GM19239 (cell line): ENCODE results near the gene ADGRG3.

Source experiments
- DNase-seq: peaks from one replicate; pipeline ENCODE4 v3.0.0; 2011; ENCODE audit warnings: low spot score; ENCODE audit not compliant: insufficient read length
- FAIRE-seq: peaks from 2 replicates; lab custom pipeline; 2011; peaks lifted over from hg19 to GRCh38; lab: Jason Lieb, UNC

The ADGRG3 gene

DNA sequence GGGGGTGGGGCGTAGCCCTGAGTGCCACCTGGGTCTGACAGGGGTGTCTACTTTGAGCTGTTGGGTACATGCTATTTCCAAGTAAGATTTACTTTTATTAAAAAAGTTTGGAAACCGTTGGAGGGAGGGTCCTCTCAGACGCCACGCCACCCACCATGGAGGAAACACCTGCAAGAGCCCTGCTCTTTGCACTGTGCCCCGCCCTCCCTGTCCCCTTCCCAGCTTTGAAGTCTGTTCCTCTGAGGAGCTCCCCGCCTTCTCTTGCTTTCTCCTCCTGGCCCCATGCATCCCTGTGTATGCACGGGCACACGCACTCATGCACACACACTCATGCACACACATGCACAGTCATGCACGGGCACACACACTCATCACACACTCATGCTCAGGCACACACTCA, 24.2 kb upstream of the ADGRG3 start:
- no peak for DNase-seq
- no peak for FAIRE-seq

DNA sequence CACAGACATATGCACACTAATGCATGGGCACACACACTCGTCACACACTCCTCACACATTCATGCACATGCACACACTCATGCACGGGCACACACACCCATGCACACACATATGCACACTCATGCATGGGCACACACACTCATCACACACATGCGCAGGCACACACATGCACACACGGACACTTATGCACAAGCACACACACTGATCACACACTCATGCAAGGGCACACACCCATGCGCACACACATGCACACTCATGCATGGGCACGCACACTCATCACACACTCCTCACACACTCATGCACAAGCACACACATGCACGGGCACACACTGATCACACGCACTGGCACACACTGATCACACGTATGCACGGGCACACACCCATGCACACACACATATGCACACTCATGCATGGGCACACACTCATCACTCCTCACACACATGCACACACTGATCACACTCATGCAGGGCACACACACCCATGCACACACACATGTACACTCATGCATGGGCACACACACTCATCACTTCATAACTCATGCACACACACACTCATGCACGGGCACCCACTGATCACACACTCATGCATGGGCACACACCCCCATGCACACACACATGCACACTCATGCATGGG, 23.6 kb upstream of the ADGRG3 start:
- DNase-seq (no peak), FAIRE-seq (no peak)

DNA sequence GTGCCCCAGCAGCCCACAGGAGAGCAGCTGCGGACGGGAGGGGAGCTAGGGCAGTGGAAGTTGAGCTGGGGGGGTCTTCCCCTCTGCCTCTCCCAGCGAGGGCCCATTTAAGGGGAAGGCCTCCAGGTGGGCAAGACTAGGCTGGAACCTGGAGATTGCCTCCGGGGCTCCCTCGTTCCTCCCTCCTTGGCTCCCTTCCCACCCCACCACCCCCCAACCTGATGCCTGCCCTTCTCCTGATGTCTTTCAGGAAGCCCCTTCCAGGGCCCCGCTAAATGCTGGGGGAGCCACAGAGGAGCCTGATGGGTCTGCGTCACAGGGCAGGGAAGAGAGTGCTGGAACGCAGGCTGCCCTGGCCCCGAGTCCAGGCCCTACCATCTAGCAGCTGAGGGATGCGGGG, 22.9 kb upstream of the ADGRG3 start:
- FAIRE-seq, result no peak
- no peak for DNase-seq

DNA sequence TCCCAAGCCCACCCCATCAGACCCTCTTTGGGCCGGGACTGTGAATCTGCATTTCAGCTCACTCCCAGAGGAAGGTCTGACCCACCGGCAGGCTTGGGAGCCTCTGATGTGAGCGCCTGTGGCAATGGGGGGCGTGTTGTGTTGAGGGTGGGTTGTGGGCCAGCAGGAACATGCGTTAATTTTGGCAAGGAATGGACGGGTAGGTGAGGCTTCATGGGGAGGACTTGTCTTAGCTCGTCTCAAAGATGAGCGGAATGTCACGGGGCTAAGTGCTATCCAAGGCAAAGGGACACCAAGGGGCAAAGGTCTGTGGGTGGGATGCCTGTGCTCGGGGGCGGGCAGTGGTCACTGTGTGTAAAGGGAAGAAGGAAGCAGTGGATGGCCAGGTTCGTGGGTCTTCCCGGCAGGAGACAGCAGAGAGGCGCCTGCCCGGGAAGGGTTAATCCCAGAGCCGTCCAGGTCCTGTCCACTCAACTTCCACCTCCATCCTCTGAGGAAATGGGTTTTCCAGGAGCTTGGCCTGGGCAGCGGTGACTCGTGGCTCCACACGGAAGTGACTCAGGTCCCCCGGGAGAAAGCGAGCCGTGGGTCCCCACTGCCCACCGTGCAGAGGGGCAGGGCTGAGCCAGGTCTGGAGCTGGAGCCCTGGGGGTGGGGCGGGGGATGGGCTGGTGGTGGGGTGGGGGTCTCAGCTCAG, 22.3 kb upstream of the ADGRG3 start:
- DNase-seq (no peak), FAIRE-seq (no peak)

DNA sequence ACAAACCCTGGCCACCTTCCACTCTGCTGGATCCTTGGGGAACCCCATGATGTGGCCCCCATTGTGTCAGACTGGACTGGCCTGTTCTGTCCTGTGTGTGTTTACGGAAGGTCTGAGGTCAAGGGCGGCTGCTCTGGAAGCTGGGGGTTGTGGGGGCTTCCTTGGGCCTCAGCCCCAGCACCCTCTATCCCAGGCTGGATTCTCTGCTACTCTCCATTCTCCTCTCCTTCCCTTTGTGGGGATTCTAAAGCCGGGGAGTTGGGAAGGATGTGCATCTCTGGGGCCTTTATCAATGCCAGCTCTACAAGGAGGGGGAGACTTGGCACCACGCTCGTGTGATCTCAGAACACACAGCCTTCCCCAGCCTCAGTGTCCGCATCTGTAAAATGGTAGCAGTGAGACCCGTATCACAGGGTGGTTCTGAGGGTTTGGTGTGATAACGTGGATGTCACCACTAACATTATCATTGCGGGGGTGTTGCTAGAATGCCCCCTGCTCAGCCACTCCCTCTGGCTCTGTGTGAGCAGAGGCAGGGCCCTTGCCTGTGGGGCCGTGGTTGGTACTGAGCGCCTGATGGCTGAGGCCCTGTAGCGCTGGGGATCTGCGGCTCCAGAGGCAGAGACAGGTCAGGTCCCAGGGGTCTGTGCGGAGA, 21.6 kb upstream of the ADGRG3 start:
- FAIRE-seq (no peak), DNase-seq (no peak)

DNA sequence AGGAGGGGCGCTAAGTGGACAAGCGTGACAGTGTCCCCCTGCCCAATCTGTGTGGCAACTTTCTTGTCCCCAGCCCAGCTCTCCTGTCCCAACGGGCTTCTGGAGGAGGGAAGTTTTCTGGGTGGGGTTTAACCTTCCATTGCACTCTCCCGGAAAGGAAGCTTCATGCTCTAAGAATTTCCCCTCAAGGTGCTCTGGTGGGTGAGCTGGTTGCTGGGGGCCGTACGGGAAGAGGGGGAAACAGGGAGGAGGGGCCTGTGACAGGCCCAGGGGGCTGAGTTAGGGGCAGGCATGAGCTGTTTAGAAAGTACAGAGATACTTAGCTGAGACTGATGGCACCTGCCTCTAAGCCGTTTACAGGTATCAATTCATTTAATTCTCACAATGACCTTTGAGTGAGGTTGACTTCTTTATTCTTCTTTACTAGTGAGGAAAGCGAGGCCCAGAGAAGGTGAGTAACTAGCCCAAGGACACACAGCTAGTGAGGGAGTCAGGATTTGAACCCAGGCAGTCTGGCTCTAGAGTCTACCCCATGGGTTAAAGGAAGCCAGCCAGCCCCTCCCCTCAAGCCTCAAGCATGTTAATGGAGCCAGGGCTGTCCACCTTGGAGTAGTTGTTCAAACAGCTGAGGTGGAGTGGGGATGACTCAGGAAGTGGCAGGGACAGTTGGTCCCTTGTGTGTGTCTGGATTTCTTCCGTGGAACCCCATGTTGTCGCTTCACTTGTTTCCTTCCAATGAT, 20.8 kb upstream of the ADGRG3 start:
- peak; percentile 76 for FAIRE-seq
- DNase-seq, result no peak

DNA sequence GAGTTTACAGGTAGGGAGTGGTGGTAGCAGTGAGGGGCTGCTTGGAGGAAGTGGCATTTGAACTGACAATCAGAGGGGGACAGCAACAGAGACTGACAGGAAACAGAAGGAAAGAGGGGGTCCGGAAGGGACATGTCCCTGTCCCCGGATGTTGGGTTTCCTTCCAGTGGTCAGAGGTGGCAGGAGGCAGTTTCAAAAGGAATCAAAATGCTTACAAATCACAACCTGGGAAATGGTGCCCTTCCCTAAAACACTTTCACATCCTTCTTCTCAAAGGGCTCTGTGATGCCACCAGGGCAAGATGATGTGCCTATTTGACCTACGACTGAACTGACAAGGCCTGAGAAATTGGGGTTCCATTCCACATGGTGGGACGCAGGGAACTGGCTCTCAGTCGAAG, 20.0 kb upstream of the ADGRG3 start:
- DNase-seq (peak; percentile 34), FAIRE-seq (peak; percentile 53)

DNA sequence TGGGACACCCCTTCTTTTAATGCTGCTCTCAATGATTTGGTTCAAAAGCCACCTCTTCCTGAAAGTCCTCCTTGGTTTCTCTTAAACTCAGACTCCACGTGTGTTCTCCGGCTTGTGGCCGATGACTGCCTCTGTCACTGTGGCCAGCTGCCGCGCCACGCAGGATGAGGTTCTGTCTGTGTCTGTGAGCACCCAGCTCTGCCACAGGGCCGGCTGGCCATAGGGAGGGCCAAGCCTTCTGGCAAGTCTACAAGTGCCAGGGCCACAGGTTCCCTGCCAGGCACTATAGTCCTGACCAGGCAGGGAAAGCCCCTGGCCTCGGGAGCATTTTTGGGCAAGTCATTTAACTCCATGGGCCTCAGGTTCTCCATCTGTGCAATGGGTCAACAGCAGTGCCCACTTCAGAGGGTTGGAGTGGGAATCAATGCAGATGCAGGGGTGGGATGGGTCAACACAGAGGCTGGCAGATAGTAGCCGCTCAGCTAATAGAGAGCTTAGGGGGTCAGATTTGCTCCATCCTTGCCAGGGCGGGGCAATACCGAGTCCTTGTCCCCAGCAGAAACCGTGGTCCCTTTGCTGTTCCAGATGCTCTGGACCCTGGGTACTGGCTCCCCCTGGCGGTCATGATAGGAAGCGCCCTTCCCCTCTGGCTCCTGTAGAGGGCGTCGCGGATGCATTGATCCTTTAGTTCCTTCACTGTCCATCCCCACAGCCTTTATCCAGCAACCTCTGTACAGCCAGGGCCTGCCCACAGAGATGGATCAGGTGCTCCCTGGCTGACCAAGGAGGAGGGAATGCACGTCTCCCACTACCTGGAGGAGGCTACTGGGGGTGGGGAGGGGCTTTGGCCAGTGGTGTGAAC, 19.3 kb upstream of the ADGRG3 start:
- FAIRE-seq (peak; percentile 77), DNase-seq (peak; percentile 95)

DNA sequence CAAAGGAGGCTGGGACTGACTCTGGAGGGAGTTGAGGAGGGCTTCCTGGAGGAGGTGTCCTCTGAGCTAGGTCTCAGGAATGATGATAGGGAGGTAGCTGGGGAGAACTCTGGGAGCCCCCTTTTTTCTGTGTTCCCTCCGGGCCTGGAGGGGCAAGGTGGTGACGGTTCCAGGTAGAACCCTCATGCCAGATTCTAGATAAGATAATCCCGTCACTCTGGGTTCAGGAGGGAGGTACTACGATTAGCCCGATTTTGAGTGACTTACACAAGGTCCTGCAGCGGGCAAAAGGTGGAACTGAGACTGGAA, 18.7 kb upstream of the ADGRG3 start:
- DNase-seq (no peak), FAIRE-seq (no peak)

DNA sequence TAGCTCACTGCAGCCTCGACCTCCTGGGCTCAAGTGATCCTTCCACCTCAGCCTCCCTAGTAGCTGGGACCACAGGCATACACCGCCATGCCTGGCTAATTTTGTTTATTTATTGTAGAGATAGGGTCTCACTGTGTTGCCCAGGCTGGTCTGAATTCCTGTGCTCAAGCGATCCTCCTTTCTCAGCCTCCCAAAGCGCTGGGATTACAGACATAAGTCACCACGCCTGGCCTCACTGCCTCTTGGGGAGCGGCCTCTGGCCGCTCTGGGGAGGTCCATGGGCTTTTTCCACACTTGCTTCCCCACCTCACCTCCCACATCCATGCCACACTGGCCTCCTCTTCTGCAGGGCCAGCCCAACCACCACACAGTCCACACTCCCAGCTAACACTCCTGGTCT, 18.3 kb upstream of the ADGRG3 start:
- no peak for FAIRE-seq

DNA sequence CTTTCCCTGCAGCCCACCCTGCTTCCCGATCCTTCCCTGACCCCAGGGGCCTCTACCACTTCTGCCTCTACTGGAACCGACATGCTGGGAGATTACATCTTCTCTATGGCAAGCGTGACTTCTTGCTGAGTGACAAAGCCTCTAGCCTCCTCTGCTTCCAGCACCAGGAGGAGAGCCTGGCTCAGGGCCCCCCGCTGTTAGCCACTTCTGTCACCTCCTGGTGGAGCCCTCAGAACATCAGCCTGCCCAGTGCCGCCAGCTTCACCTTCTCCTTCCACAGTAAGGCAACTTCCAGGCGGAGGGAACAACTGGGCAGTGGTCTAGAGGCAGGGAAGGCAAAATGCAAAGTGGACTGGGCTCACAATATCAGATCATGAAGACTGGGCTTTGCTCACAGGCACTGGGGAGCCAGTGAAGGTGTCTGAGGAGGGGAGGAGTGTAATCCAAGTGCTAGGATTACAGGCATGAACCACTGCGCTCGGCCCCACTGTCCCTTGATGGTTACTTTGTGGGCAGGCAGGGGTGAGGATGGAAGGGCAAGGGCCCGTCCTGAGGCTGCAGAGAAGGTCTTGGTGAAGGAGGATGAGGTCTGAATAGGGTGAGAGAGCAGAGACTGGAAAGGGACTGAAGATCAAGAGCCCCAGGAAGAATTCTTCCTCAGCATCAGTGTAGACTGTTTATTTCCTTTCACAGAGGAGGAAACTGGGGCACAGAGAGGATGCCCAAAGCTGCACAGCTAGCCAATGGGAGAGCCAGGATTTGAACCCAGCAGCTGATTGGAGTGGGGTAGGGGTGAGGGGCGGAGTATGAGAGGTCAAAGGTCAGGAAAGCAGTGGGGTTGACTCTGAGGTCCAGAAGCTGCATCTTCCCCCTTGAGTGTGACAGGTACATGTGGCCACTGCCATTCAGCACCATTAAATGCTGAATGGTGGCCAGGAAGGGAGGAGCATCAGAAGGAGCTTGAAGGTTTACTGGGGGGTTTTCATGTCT, 16.5 kb upstream of the ADGRG3 start:
- FAIRE-seq (no peak), DNase-seq (no peak)

More for the DNA sequence above, 18.3 kb upstream of the ADGRG3 start:
- no peak for DNase-seq

DNA sequence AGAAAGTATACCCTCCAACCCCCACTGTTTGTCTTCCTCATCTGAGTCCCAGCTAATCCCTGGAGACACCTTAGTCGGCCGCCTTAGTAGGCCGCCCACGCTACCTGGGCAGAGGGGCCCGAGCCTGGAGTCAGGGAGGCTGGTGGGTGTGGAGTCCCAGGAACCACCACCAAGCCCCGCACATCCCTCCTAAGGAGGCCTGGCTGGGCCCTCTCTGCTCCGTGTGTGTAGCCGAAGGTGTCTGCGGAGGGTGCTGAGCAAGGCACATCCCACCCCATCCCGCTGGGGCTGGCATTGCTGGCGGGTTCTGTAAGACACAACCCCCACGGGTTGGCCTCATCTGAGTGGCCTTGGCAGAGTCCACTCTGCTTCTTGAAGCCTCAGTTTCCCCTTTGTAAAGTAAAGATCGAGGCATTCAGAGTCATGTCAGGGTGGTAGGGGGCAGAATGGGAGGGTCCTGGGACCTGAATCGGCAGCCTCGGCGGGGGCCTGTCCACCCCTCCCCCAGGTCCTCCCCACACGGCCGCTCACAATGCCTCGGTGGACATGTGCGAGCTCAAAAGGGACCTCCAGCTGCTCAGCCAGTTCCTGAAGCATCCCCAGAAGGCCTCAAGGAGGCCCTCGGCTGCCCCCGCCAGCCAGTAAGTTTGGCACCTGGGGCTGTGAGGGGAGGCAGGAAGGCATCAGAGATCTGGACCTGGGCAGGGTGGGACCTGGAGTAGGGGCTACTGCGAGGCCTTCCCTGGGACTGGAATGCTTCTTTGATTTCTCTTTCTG, 15.2 kb upstream of the ADGRG3 start:
- FAIRE-seq (no peak), DNase-seq (no peak)

DNA sequence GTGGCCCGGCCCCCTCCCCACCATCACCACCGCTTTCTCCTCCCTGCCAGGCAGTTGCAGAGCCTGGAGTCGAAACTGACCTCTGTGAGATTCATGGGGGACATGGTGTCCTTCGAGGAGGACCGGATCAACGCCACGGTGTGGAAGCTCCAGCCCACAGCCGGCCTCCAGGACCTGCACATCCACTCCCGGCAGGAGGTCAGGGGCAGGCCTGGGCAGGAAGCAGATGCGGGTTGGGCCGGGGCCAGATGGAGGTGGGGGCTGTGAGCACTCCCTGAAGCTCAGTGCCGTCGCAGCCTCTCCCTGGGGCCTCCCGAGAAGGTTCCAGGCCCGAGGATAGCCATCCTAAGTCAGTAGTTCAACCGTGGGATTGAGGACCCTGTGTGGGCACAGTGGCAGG, 14.2 kb upstream of the ADGRG3 start:
- no peak for FAIRE-seq
- DNase-seq, result no peak

DNA sequence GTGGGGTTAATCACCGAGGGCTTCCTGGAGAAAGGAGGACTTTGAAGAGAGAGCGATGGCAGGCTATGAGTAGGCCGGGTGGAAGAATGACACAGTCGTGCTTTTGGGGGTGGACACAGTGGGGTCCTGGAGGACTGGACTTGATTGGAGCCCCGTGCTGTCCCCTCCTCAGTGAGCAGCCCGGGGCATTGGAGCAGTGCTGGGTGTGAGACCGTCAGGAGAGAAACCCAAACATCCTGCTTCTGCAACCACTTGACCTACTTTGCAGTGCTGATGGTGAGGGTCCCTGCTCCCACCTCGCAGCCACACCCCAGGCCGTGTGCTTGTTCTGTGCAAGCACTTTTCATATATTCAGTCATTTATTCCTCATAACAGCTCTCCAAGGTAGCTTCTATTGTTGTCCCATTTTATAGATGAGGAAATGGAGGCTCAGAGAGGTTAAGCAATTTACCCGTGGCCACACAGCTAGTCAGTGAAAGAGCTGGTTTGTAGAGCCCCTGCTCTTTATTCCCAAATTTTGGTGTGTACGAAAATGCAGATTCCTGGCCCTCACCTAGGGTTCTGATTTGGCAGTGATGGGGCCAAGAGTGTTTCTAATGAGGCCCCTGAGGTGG, 11.7 kb upstream of the ADGRG3 start:
- DNase-seq (no peak), FAIRE-seq (no peak)

DNA sequence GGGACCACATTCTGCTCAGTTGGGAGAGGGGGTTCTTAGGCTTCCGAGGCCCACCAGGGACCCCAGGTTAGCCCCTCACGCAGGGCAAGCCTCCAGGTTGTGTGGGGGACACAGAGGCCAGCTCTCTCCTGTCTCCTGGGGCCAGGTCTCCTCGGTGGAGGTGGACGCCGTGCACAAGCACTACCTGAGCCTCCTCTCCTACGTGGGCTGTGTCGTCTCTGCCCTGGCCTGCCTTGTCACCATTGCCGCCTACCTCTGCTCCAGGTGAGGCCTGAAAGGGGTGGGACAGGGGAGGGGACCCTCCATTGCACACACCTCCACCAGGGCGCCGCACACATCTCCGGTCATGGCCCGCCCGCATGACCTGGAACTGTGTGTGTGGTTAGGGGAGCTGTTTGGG, 10.9 kb upstream of the ADGRG3 start:
- no peak for FAIRE-seq
- no peak for DNase-seq

DNA sequence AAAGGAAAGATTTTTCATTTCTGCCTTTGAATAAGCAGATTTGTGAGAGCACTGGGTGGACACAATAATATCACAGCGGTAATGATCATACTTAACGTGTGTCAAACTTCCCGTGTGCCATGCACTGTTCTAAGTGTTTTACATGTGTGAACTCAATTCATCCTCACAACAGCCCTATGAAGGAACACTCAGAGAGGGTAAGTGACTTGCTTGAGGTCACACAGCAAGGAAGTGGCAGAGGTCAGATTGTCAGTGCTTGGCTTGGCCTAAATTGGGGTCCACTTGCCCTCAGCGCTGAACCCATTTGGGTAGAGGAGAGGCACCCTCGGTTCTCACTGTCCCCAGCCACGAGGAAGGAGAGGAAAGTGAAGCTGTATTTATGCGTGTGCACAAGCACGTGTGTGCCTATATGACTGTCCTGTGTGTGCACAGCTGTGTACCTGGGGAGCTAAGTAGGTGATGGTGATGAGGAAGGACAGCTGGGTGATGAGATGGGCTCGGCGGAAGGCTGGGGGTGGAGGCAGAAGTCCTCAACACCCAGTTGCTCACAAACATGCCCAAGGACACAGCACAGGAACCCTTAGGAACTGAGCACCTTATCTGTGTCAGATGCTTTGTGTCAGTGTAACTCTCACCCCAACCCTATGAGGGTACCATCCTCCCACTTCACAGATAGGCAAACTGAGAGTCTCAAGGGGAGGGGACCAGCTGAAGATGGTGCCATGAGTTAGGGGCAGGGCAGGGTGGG, 9.8 kb upstream of the ADGRG3 start:
- DNase-seq, result no peak
- FAIRE-seq, result no peak
